GM15510 (cell line): Measurements from ENCODE around the gene CHID1.

ENCODE experiments used
- POLR2A ChIP-seq: IDR thresholded peaks from 3 replicates; pipeline ENCODE4 v1.6.1; 2011; ENCODE audit warnings: borderline replicate concordance; ENCODE audit not compliant: insufficient read length; ENCODE audit errors: extremely low read depth

Gene CHID1

DNA sequence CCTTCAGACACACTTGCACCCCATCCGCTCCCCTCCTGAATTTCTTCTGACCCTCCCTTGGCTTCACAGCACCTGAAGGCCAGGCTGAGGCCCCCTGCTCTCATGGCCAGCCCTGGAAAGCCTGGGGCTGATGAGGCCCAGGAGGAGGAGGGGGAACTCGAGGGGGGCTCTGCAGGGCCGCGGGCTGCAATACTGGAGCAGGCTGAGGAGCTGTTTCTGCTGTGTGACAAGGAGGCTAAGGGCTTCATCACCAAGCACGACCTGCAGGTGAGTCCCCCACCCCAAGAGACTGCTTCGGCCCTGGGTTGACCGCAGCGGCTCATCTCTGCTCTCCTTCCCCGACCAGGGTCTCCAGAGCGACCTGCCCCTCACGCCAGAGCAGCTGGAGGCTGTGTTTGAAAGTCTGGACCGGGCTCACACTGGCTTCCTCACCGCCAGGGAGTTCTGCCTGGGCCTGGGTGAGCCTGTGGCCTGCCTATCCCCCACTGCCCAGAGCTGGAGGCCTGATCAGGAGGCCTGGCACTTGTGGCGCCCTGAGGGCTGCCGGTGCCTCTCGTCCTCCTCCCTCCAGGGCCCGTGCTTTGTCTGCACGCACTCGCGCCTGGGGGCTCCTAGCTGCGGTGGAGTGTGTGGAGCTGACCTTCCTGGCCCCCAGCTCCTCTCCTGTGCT, 82.0 kb downstream of the CHID1 start:
- TF ChIP-seq POLR2A, result no peak

DNA sequence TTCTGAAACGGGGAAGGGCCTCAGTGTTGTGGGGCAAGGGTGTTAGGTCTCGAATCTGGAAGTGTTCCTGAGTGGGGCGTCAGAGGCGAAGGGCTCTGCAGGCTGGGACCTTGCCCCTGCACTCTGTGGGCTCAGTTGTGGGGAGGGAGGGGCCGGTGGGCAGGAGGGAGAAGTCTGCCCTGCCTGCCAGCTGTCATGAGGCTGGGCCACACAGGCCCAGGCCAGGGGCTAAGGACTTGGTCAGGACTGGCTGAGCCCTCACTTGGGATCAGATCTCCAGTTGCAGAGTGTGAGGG, 82.8 kb downstream of the CHID1 start, which contains the start of gene CRACR2B:
CRACR2B (plus strand) TSS at position 23 of the 296 bp plus-strand sequence. CDS start 689 bp downstream, outside the sequence.
- TF ChIP-seq POLR2A, result no peak

DNA sequence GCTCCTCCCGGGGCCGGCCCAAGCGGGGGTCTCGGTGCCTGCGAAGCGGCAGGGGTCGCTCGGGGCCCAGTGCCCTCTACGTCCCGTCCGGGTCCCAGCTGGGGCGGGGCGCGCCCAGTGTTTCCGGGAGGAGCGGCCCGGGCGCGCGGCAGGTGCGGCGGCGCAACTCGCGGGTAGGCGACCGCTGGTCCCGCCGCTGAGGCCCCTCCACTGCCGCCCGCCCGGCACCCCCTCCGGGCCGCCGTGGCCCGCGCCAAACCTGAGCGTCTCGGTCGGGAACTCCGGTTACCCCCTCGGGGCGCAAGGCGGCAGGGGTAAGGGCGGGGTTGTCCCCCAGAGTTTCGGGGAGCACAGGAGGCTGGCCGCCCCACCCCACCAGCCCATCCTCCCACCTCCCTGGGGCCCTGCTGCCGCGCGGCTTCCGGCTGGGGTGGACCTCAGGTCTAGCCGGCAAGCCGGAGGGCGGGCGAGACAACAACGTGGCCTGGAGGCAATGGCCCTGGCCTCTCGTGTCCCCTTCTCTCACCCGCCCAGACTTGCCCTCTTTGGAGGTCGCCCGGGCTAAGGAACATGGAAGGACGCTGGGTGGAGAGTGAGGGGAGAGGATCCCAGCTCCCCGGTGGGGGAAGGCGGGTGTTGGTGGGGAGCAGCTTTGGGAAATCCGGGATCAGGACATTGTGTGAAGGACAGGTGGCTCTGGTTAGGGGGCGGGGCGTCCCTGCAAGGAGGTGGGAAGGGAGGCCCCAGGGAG, 83.3 kb downstream of the CHID1 start:
- TF ChIP-seq POLR2A, result peak; percentile 49

DNA sequence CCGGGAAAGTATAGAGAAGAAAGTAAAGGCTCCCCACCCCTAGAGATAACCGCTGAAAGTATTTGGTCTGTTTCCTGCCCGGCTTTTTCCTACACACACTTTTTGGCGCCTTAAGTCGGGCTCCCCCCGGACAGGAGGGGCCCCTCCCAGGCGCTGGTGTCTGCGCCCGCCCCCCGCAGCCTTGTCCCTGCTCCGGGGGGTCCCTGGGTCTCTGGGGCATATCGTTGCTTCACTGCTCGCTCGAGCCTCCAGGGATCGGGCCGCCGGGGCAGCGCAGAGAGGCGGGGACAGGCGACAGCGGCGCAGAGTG, 83.8 kb downstream of the CHID1 start:
- no peak for TF ChIP-seq POLR2A

DNA sequence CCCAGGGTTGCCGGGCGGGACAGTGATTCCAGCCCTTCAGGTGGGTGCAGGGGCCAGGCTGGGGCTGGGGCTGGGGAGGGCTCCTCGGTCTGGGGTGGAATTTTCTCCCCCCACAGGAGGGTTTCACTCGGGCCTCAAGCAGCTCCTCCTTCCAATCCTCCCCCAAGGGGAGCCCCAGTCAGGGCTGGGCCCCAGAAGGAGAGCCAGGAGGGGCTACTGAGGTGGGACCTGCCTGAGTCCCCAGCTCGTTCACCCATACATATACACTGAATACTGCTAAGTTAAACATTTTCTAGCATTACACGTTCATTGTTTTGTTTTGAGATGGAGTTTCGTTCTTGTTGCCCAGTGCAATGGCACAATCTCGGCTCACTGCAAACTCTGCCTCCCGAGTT, 84.4 kb downstream of the CHID1 start:
- TF ChIP-seq POLR2A, result no peak

DNA sequence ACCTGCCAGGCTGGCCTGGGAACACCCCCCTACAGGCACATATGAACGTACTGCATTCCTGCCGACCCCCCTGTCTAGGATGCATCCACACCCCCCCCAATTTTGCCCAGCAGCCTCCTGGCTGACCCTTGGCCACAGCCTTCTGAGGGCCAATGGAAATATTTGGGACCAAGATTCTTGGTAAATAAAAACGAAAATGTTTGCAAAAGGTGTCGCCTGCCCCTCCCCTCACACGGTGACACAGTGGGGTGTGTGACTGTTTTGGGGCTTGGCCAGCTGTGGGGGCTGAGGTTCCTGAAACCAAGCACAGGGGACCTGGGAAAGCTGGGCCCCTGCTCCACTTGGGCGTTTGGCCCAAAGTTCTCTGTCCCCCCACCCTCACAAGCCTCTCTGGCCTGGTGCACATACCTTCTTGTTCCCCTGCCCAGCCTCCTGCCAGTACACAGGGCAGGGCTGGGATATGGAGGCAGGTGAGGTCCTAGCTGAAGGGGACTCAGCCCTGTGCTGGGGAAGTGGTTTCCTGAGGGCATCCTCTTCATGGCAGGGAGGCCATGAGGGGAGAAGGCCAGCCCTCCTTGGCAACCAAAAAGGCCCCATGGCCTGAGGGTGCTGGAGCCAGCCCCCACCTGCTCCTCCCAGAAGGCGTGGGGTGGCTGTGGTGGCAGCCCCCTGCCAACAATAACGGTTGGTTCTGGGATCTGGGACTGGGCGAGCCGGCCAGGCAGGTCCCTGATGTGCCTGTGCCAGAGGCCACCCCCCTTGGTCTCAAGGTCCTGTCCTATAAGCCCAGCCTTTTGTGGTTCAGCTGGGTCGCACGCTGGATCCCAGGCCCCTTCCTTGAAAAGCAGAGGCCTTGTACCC, 85.0 kb downstream of the CHID1 start:
- no peak for TF ChIP-seq POLR2A

DNA sequence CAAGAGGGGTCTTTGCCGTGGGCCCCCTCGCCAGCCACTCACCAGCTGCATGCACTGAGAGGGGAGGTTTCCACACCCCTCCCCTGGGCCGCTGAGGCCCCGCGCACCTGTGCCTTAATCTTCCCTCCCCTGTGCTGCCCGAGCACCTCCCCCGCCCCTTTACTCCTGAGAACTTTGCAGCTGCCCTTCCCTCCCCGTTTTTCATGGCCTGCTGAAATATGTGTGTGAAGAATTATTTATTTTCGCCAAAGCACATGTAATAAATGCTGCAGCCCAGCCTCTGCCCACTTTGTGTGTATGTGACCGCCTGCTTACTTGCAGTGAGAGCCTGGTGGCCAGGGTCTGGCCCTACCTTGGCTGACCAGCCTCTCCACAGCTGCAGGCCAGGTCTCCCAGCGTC, 85.7 kb downstream of the CHID1 start:
- TF ChIP-seq POLR2A, result no peak

DNA sequence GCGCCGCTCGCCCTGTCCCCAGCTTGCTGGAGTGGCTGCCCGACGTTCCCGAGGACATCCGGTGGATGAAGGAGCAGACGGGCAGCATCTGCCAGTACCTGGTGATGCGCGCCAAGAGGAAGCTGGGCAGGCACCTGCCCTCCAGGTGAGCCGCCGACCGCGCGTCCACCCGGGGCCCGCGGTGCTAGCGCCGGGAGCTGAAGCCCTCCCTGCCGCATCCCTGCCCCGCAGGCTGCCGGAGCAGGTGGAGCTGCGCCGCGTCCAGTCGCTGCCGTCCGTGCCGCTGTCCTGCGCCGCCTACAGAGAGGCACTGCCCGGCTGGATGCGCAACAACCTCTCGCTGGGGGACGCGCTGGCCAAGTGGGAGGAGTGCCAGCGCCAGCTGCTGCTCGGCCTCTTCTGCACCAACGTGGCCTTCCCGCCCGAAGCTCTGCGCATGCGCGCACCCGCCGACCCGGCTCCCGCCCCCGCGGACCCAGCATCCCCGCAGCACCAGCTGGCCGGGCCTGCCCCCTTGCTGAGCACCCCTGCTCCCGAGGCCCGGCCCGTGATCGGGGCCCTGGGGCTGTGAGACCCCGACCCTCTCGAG, 86.2 kb downstream of the CHID1 start:
- no peak for TF ChIP-seq POLR2A

DNA sequence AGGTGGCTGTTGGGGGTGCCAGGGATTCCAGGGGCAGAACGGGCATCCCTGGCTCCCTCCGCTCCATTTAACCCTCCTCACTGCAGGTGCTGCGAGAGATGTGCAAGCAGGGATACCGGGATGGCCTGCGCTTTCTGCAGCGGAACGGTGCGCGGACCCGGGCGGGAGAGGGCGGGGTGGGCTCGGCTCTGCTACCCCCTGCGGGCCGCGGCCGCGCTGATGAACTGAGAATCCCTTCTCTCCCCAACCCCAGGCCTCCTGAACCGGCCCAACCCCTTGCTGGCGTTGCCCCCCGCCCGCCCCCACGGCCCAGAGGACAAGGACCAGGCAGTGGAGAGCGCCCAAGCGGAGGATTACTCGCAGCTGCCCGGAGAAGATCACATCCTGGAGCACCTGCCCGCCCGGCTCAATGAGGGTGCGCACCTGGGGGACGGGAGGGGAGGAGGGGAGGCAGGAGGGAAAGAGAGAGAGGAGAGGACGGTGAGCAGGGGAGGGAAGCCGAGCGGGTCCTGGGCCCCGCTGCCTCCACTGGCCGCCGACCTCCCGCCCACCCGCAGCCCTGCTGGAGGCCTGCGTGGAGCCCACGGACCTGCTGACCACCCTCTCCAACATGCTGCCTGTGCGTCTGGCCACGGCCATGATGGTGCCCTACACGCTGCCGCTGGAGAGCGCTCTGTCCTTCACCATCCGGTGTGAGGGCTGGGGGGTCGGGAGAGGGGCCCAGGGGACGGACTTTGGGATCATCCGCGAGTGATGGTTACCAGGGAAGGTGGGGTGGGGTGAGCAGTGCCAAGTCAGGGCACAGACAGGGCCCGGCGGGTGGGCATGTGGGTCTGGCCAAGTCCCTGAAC, 86.9 kb downstream of the CHID1 start:
- TF ChIP-seq POLR2A, result no peak

DNA sequence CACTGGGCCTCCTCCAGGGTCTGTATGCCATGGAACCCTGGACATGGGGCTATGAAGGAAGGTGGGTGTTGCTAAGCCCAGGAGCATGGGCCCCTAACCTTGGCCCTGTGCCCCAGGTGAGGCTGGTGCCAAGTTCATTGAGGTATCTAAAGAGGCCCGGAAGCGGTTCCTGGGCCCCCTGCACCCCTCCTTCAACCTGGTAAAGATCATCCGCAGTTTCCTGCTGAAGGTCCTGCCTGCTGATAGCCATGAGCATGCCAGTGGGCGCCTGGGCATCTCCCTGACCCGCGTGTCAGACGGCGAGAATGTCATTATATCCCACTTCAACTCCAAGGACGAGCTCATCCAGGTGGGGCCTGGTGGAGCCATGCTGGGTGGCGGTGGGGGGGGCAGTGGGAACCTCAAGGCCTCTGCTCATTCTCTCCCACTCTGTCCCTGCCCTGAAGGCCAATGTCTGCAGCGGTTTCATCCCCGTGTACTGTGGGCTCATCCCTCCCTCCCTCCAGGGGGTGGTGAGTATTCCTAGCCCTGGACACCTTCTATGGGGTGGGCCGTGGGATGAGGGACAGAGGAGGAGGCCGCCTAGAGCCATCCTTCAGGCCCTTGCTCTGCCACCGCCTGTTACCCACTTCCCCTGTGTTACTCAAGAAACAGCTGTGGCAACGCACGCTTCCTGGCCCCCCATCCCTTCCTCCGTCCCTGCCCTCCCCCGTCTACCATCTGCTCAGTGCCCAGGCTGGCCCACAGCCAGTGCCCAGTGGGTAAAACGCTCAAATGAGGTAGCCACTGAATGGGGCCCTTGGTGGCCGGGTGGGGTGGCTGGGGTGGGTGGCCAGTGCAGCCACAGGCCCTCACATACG, 88.9 kb downstream of the CHID1 start:
- no peak for TF ChIP-seq POLR2A

DNA sequence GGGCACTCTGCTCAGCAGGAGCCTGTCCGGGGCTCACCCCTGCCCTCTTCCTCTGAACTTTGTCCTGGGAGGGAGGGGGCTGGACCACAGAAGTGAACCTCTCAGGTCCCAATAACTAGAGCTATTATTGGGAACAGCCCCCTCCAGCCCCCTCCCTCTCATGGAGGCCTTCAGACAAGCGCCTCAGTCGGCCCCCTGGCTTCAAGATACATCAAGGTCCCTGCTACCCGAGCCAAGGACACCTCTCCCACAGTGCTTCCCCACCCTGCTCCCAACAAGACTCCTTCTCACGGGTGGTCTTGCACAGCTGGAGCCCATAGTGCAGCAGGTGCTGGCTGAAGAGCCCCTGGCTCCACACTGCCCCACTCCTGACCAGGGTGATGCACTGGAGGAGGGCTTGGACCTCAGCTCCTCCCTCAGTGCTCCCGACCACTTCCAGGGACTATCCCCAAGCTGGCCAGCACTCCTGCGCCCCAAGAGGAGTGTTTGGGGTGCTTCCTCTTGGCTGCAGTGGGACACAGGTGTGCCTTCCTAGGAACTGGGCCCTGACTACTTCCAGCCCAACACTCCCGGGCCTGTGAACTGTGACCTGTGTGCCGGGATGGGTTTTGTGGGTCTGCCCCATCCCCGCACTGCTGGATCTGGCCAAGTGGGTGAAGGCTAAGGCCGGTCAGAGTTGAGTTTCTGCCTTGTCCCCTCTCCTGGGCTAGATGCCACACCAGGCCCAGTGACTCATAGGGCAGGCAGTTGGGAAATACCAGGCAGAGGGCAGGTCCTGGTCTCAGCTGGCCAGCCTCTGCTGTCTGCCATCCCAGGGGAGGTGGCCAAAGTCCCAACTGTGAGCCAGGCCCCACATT, 89.7 kb downstream of the CHID1 start:
- TF ChIP-seq POLR2A, result no peak

DNA sequence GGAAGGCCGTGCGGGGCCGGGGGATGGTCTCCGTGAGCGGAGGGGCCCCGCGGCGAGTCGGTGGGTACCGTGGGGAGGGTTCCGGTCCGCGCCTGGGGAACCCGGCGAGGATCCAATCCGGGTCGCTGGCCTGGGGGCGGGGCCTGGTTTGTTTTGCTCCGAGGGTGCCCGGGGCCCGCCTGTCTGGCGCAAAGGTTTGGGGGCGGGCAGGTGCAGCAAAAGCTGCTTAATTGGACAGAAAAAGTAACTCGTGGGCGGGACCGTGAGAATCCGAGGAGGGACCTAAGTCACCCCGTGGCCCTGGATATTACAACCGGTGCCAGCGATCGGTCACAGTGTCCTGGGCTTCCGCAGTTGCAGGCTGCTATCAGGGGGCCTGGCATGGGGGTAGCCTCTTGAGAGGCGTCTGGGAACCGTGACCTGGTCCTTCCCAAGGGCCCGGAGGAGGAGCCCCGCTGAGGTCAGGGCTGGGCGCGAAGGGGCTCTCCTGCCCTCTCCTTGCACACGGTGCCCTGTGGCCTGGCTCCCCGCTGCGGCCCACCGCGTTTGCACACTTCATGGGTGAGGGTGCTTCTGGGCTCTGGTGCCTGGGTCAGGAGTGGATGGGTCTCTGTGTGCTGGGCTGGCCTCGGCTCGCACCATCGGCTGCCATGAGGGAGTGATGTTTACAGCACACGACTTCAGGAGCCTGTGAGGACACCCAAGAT, 90.5 kb downstream of the CHID1 start:
- no peak for TF ChIP-seq POLR2A
